Colonic mucosa (tissue), 4 donors: Measurements from ENCODE around the gene DNAH17. TPM values are rescaled to one million over a fixed set of nuclear protein-coding genes. Genes with fewer than 3 reads are reported as not detected.

ENCODE experiments used
- DNase-seq: peaks from one replicate; pipeline ENCODE4 v3.0.0-alpha.2; 2020
- H3K27ac ChIP-seq: fragments of 200-600 bp; one replicate; pipeline ENCODE4 v1.8.0; 2021
- H3K27me3 ChIP-seq: fragments of 200-600 bp; one replicate; pipeline ENCODE4 v1.8.0; 2021
- H3K36me3 ChIP-seq: fragments of 200-600 bp; one replicate; pipeline ENCODE4 v1.8.0; 2021
- H3K4me1 ChIP-seq: fragments of 200-600 bp; one replicate; pipeline ENCODE4 v1.8.0; 2021; ENCODE audit warnings: mild to moderate bottlenecking
- H3K4me3 ChIP-seq: fragments of 200-600 bp; one replicate; pipeline ENCODE4 v1.8.0; 2021
- H3K9ac ChIP-seq, 2 donors: one replicate each; pipeline ENCODE4 v1.7.0; 2013; ENCODE audit warnings: control low read depth in 2 of 2, low read depth in 2 of 2, low read length in 2 of 2
- H3K9me3 ChIP-seq: fragments of 200-600 bp; one replicate; pipeline ENCODE4 v1.8.0; 2021
- CTCF ChIP-seq: fragments of 200-600 bp; IDR thresholded peaks from one replicate; pipeline ENCODE4 v1.8.0; 2022; ENCODE audit warnings: antibody characterized with exemption, mild to moderate bottlenecking
- intact Hi-C: fragments of 100-400 bp; cut with DNase I; formaldehyde crosslinking; loops from one replicate; pipeline ENCODE4 v1.14.1; 2022
- total RNA-seq, 2 donors: library from RNA; stranded (reverse); fragmentation: NEBNext Ultra II Directional in 1 of 2; extraction: Animal tissue kit (Norgen Biotek cat#: 25700) in 1 of 2; gene quantifications; one replicate each; pipeline ENCODE4 v1.2.1, GENCODE V29; 2021
- donor health status: healthy.
- donor health status: DM: no; HTN: no; CAD: no.
- donor health status: DM: no; HTN: no; CAD: no.

DNAH17 gene
- total RNA-seq, 2 donors from 2014 or later = 0.05 to 0.19 TPM

- Histone ChIP-seq H3K4me1 (no peaks in the 10 kb centered on the region), H3K27me3 (no peaks in the 10 kb centered on the region), H3K4me3 (no peak overlapping the region), H3K27ac (no peak overlapping the region), H3K36me3 (no peaks in the 10 kb centered on the region), H3K9ac (no peak overlapping the region), H3K9me3 (no peaks in the 10 kb centered on the region)
- DNase-seq = no peak
- TF ChIP-seq CTCF = no peak
- intact Hi-C loops = no loop called here
Measured at GRCh38 chr17:78514521-78514920, 62.7 kb downstream of the DNAH17 start.

GRCh38 chr17:78512976-78513375 lies 64.2 kb downstream of the DNAH17 start:
- no peaks in the 10 kb centered on the region for H3K9me3 ChIP-seq
- DNase-seq = no peak
- no peaks in the 10 kb centered on the region for H3K36me3 ChIP-seq
- no peak overlapping the region for H3K27ac ChIP-seq
- no peak overlapping the region for H3K4me3 ChIP-seq
- TF ChIP-seq CTCF = no peak
- no peak overlapping the region for H3K9ac ChIP-seq
- H3K27me3 ChIP-seq = no peaks in the 10 kb centered on the region
- H3K4me1 ChIP-seq = no peaks in the 10 kb centered on the region
- intact Hi-C loops = no loop called here

- Histone ChIP-seq H3K36me3 (no peaks in the 10 kb centered on the region), H3K27ac (no peak overlapping the region), H3K4me3 (no peak overlapping the region), H3K9ac (no peak overlapping the region), H3K9me3 (no peaks in the 10 kb centered on the region), H3K4me1 (no peaks in the 10 kb centered on the region), H3K27me3 (no peaks in the 10 kb centered on the region)
- no peak for DNase-seq
- no peak for TF ChIP-seq CTCF
- intact Hi-C loops = no loop called here
Measured at GRCh38 chr17:78510141-78511075, 66.8 kb downstream of the DNAH17 start.

- no peak for DNase-seq
- Histone ChIP-seq H3K27me3 (no peaks in the 10 kb centered on the region), H3K4me1 (no peaks in the 10 kb centered on the region), H3K9ac (no peak overlapping the region), H3K27ac (no peak overlapping the region), H3K36me3 (no peaks in the 10 kb centered on the region), H3K9me3 (no peaks in the 10 kb centered on the region), H3K4me3 (no peak overlapping the region)
- TF ChIP-seq CTCF = no peak
- intact Hi-C loops = no loop called here
Measured at GRCh38 chr17:78507526-78507925, 69.7 kb downstream of the DNAH17 start.

GRCh38 chr17:78506454-78507309 lies 70.5 kb downstream of the DNAH17 start:
- no peaks in the 10 kb centered on the region for H3K9me3 ChIP-seq
- H3K9ac ChIP-seq = no peak overlapping the region
- H3K36me3 ChIP-seq = no peaks in the 10 kb centered on the region
- TF ChIP-seq CTCF = no peak
- no peak overlapping the region for H3K4me3 ChIP-seq
- intact Hi-C loops = no loop called here
- DNase-seq = no peak
- H3K4me1 ChIP-seq = no peaks in the 10 kb centered on the region
- H3K27ac ChIP-seq = no peak overlapping the region
- no peaks in the 10 kb centered on the region for H3K27me3 ChIP-seq
